Head of caudate nucleus (tissue), 42 donors: ENCODE data around the gene ACP7.

ENCODE experiments used
- DNase-seq, 42 donors: peaks; one replicate each; pipeline versions ENCODE4 v3.0.0 to v3.0.0-alpha.2; 2020 to 2021; ENCODE audit warnings: mixed read lengths in 7 of 42
- intact Hi-C: fragments of 100-400 bp; cut with DNase I; formaldehyde crosslinking; loops from one replicate; pipeline ENCODE4 v1.15.0; 2022

Gene ACP7

GRCh38 chr19:39125554-39126311 is 41.6 kb downstream of the ACP7 start, which contains the start of gene PAK4:
PAK4 (plus strand) TSS chr19:39125786; CDS start chr19:39169554, 43,768 bp downstream.
- intact Hi-C loops, result no loop called here
- DNase-seq, result peak; percentile 95 to 99 (median 98)

- DNase-seq, result no peak
These were observed 42.4 kb downstream of the ACP7 start for GRCh38 chr19:39126312-39127187.

GRCh38 chr19:39127812-39128515 is 43.8 kb downstream of the ACP7 start:
- peak in 4 of 42 donors; percentile 31 to 69 (median 40) for DNase-seq
- intact Hi-C loops, result no loop called here

More at GRCh38 chr19:39126312-39127187, 42.4 kb downstream of the ACP7 start:
- intact Hi-C loops, result no loop called here

GRCh38 chr19:39128516-39129079 is 44.4 kb downstream of the ACP7 start:
- DNase-seq, result peak in 5 of 42 donors; percentile 27 to 56 (median 39)
- intact Hi-C loops, result no loop called here

- intact Hi-C loops, result no loop called here
- DNase-seq, result no peak
These were observed 44.9 kb downstream of the ACP7 start for GRCh38 chr19:39129116-39129515.

- no peak for DNase-seq
- intact Hi-C loops, result no loop called here
These were observed 46.4 kb downstream of the ACP7 start for GRCh38 chr19:39130337-39131254.

GRCh38 chr19:39131255-39131755 is 47.1 kb downstream of the ACP7 start:
- DNase-seq, result peak in 1 of 42 donors; percentile 36
- intact Hi-C loops, result no loop called here

- no peak for DNase-seq
- intact Hi-C loops, result no loop called here
These were observed 48.3 kb downstream of the ACP7 start for GRCh38 chr19:39132344-39132969.

GRCh38 chr19:39133431-39134270 is 49.5 kb downstream of the ACP7 start:
- intact Hi-C loops, result no loop called here
- DNase-seq, result peak in 1 of 42 donors; percentile 48

GRCh38 chr19:39135701-39136100 is 51.5 kb downstream of the ACP7 start:
- DNase-seq, result no peak
- intact Hi-C loops, result no loop called here

GRCh38 chr19:39136225-39136940 is 52.2 kb downstream of the ACP7 start:
- no peak for DNase-seq
- intact Hi-C loops, result no loop called here

GRCh38 chr19:39137131-39137530 is 53.0 kb downstream of the ACP7 start:
- no peak for DNase-seq

GRCh38 chr19:39138221-39139211 is 54.3 kb downstream of the ACP7 start:
- DNase-seq, result peak in 28 of 42 donors; percentile 19 to 75 (median 49)

More at GRCh38 chr19:39137131-39137530, 53.0 kb downstream of the ACP7 start:
- intact Hi-C loops, result no loop called here

GRCh38 chr19:39139305-39139874 is 55.2 kb downstream of the ACP7 start:
- DNase-seq, result no peak
- intact Hi-C loops, result no loop called here

More at GRCh38 chr19:39138221-39139211, 54.3 kb downstream of the ACP7 start:
- intact Hi-C loops, result no loop called here
